Left ventricle myocardium superior (tissue), 1 donor: ENCODE data around the gene LCOR. TPM values are rescaled to one million over a fixed set of nuclear protein-coding genes. Genes with fewer than 3 reads are reported as not detected.
"Not testable (repeated sequence)": the region's sequence is repeated elsewhere in the genome, so short reads cannot be mapped to it uniquely, and the experiment has no call there.

ENCODE experiments used
- ATAC-seq: fragments of 200-7000 bp; cut with Tn5 transposase; one replicate; pipeline ENCODE4 v1.9.1; 2020; ENCODE audit warnings: mild to moderate bottlenecking, moderate library complexity
- DNase-seq: peaks from one replicate; pipeline ENCODE4 v3.0.0-alpha.2; 2020
- intact Hi-C: fragments of 100-400 bp; cut with micrococcal nuclease; formaldehyde crosslinking; loops from one replicate; pipeline ENCODE4 v1.11.0; 2022
- total RNA-seq: library from RNA; stranded (reverse); fragmentation: NEBNext Ultra II Directional; extraction: Animal tissue kit (Norgen Biotek cat#: 25700); gene quantifications from one replicate; pipeline ENCODE4 v1.2.1, GENCODE V29; 2021
- donor health status: DM: no; HTN: yes; CAD: no; lungs with severe emphysema.

The LCOR gene
- total RNA-seq, 1 donor from 2014 or later, result 19.8 TPM

DNA sequence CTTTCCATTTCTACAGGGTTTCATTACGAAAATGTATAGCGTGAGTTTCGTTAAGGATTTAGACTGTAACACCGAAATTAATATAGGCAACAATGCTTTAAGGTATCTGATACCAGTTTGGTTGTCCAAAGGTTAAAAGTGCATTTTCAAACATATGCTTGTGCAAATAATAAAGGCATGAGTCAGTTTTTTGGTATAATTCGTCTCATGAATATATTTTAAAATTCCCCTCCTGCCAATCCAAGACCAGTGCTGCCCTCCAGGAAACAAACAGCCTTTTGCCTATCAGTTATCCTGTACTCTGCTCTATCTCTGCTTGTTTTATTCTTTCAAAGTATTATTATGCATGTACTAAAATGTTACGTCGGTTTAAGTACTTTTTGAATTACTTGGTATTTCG lies 2.0 kb downstream of the LCOR start:
- no peak for DNase-seq
- intact Hi-C loops, result no loop called here
- no peak for ATAC-seq

DNA sequence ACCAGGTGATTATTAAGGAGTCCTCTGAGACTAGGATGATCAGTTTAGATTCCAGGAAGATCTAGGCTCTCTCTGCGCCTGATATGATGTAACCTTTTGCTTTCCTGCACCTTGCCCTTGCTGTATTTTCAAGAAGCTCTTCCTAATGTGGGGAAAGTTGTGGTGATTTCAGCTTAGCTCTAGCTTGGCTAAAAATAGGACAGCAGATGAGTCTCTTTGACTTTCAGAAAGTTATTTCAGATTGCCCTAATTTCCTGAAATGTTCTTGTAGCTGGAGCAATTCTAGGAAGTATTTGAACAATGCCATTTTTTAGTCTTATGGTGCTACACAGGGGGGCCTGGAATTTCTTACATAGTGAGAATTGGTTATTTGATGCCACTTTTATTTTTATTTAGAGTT lies 3.8 kb downstream of the LCOR start:
- intact Hi-C loops, result no loop called here
- DNase-seq (no peak), ATAC-seq (no peak)

DNA sequence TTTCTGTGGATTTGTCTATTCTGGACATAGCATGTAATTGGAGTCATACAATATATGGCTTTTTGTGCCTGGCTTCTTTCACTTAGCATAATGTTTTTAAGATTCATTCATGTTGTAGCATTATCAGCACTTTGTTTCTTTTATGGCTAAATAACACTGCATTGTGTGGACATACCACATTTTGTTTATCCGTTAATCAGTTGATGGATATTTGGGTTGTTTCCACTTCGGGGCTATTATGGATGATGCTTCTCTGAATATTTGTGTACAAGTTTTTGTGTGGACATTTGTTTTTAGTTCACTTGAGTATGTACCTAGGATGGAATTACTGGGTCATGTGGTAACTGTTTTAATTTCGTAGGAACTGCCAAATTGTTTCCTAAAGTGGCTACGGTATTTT lies 6.4 kb downstream of the LCOR start:
- ATAC-seq, result no peak
- intact Hi-C loops, result no loop called here
- no peak for DNase-seq

DNA sequence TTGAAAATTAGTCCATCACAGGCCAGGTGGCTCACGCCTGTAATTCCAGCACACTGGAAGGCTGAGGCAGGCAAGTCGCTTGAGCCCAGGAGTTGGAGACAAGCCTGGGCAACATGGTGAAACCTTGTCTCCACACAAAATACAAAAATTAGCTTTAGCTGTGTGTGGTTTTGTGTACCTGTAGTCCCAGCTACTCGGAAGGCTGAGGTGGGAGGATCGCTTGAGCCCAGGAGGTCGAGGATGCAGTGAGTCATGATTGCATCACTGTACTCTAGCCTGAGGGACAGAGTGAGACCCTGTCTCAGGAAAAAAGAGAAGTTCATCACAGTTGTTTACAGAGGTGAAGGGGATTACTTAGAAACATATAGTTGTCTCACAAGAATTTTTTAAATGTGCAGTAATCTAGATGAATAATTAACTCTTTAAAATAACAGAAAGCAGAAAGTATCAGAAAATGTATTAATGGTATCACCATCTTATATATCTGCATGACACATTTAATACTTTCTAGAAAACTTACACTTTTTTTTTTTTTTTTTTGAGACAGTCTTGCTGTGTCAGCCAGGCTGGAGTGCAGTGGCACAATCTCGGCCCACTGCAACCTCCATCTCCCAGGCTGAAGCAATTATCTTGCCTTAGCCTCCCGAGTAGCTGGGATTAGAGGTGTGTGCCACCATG lies 8.9 kb downstream of the LCOR start:
- DNase-seq, result no peak
- ATAC-seq, result peak; percentile 19
- intact Hi-C loops, result no loop called here

DNA sequence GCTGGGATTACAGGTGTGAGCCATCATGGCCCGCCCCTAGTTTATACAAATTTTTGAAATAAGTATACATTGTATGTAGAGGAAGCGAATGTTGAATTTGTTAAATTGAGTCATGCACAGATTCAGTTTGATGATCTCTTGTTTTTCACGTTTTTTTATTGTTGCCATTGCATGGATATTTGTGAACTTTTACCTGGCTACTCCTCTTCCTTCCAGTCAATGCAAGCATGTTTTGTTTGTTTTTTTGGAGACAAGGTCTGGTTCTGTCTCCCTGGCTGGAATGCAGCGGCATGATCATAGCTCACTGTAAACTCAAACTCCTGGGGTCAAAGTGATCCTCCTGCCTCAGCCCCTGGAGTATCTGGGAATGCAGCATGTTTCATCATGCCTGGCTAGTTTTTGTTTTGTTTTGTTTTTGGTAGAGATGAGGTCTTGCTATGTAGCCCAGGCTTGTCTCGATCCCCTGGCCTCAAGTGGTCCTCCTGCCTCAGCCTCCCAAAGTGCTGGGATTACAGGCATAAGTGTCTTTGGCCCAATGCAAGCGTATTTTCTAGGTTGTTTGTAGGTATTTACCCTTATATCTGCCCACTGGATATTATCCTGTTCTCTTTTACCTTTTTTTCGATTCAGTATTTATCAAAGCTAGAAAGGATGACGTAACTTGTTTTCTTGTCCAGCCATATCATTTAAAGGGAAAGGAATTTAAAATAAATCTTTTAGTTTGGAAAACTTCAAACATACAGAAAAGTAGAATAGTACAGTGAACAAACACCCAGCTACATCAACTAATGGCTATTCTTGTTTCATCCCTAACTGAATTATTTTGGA lies 11.0 kb downstream of the LCOR start:
- no peak for DNase-seq
- intact Hi-C loops, result no loop called here
- ATAC-seq, result no peak

DNA sequence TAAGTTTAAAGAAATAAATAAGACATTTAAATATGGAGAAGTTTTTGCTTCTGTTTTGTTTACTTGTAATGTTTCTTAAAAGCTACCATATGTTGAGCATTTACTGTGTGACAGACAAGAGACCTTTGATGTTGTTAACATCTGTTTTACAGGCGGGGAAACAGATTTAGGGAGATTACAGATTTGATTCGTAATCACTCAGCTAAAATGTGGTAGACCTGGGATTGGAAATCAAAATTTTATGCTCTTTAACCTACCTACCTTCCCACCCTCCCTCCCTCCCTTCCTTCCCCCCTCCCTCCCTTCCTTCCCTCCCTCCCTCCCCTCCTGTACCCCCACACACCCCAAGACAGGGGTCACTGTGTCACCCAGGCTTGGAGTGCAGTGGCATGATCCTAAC lies 11.7 kb downstream of the LCOR start:
- DNase-seq (no peak), ATAC-seq (no peak)
- intact Hi-C loops, result no loop called here

DNA sequence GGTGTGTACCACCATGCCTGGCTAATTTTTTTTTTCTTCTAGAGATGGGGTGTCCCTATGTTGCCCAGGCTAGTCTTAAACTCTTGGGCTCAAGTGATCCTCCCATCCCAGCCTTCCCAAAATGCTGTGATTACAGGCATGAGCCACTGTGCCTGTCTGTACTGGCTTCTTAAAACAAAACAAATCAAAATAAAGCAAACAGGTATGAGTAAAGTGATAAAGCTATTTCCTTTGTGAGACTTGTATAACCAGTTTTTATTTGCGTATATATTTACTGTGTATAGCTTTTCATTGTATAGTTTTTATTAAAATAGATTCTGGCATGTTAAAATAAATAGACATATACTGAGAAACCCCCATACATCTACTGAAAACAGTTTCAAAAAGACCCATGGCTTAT lies 14.3 kb downstream of the LCOR start:
- ATAC-seq (no peak), DNase-seq (no peak)
- intact Hi-C loops, result no loop called here

DNA sequence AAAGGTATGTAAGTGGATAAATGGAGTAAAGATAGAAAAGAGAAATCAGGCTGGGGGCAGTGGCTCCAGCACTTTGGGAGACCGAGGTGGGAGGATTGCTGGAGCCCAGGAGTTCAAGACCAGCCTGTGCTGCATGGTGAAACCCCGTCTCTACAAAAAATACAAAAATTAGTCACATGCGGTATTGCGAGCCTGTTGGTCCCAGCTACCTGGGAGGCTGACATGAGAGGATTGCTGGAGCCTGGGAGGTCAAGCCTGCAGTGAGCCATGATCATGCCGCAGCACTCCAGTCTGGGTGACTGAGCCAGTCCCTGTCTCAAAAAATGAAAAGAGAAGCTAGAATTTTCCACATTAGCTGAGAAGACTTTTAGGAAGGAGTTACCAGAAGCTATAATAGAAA lies 14.8 kb downstream of the LCOR start:
- DNase-seq (no peak), ATAC-seq (no peak)
- intact Hi-C loops, result no loop called here

GRCh38 chr10:96847356-96847755 lies 15.3 kb downstream of the LCOR start:
- ATAC-seq, DNase-seq, intact Hi-C loops: not testable (repeated sequence)

DNA sequence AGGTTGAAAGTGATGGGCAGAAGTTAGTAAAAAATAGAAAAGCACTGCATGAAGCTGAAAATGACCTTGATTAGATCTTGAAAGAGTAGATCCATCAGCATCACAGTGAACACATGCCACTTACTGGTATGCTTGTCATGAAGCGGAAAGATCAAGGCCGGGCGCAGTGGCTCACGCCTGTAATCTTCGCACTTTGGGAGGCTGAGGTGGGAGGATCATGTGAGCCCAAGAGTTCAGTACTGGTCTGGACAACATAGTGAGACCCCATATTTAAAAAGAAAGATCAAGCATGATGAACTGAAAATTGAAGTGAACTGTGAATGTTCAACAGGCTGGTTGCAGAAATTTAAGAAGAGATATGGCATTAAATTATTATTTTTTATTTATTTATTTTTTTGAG lies 18.0 kb downstream of the LCOR start:
- DNase-seq (no peak), ATAC-seq (no peak)
- intact Hi-C loops, result no loop called here

GRCh38 chr10:96850825-96851224 lies 18.7 kb downstream of the LCOR start:
- intact Hi-C loops, result no loop called here
- ATAC-seq (peak; percentile 81), DNase-seq (no peak)

- intact Hi-C loops, result no loop called here
- ATAC-seq (no peak), DNase-seq (no peak)
Observed at GRCh38 chr10:96851281-96851680, 19.2 kb downstream of the LCOR start.

DNA sequence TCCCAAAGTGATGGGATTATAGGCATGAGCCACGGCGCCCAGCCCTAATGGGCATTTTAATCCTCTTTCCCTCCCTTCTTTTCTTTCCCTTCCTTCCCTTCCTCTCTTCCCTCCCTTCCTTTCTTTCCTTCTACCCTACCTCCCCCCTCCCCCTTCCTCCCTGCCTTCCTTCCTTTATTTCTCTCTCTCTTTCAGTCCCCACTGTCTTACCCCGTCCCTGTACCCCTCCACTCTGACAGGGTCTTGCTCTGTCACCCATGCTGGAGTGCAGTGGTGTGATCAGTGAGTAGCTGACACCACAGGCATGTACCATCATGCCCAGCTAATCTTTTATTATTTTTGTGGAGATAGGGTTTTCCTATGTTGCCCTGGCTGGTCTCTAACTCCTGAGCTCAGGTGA lies 24.2 kb downstream of the LCOR start:
- intact Hi-C loops, result no loop called here
- no peak for DNase-seq
- ATAC-seq, result no peak

- intact Hi-C loops, result no loop called here
- no peak for ATAC-seq
Observed at GRCh38 chr10:96857301-96858012, 25.4 kb downstream of the LCOR start.

DNA sequence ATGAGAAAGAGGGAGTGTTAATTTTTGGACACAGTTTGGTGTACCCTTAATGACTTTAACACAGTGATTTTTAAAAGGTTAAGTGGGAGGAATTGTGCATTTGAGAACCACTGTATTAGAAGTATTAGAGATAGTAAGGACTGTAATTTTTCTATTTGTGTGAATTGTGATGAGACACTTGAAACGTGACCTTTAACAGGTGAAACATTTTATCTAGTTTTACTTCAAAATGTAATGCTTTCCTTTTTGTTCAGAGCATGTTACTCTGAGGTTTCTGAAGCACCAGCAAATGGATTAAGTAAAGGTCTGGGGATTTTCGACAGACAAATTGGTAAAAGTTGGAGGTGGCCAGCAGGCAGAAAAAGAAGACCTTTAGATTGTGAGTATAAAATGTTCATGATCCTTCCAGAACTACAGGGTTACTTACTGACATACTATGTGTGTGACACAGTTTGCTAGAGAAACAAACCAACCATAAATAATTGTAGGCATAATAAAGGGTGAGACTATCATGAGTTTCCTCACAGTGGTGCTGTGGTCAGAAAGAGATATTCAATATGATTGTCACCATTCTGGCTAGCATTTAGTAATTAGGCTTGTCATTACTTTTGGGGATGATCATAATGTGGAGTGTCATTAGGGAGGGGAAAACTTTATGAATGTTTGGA lies 26.1 kb downstream of the LCOR start:
- intact Hi-C loops, result no loop called here
- no peak for DNase-seq
- ATAC-seq, result no peak

More at GRCh38 chr10:96857301-96858012, 25.4 kb downstream of the LCOR start:
- no peak for DNase-seq

DNA sequence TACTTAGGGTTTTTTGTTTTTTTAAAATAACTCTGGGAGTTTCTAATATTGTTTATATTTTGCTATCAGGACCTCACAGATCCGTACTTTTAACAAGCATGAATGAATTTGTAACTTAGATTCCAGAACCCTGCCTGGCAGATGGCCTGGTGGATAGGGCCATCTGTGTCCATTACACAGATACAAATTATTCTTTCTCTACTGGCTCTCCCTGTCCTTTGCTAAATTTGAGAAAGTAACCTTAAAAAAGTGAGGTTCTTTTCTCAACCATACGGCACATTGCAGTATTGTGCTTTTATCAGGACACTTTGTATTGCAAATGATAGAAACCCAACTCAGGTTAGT lies 26.6 kb downstream of the LCOR start:
- no peak for ATAC-seq
- intact Hi-C loops, result no loop called here
- no peak for DNase-seq

GRCh38 chr10:96860631-96861277 lies 28.7 kb downstream of the LCOR start:
- DNase-seq (no peak), ATAC-seq (no peak)
- intact Hi-C loops, result no loop called here

DNA sequence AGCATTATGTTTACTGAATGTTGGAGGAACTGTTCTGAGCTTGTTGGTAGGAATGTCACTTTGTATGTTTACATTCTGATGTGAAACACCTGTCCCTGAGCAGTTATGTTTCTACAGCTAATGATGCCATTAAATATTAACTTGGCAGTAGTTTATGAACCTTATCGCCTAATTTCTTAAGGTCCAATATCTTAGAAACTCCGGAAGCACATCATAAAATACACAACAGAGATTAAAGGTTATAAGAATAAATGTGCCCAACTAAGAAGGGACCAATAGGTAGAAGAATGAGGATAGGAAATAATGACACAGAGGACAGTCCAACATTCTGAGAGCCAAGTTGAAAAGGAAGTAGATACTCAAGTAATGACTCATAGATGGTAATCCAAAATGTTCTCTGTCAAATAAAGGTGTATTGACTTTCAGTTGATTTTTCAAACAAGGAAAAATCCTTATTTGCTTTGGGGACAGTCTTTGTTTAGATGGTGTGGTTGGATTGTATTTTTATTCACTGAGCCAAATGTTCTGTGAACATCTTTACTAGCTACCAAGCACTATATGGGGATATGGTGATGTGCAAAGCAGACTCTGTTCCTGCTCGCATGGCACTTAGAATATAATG lies 31.9 kb downstream of the LCOR start:
- intact Hi-C loops, result no loop called here
- ATAC-seq (peak; percentile 27), DNase-seq (no peak)

- intact Hi-C loops, result no loop called here
- DNase-seq (no peak), ATAC-seq (no peak)
Observed at GRCh38 chr10:96873086-96873485, 41.0 kb downstream of the LCOR start.
